Hepatocyte (in vitro differentiated cells): Measurements from ENCODE around the gene IRF2. TPM values are rescaled to one million over a fixed set of nuclear protein-coding genes. Genes with fewer than 3 reads are reported as not detected.

ENCODE experiments used
- DNase-seq: peaks from one replicate; pipeline ENCODE4 v3.0.0-alpha.2; 2016; ENCODE audit warnings: low spot score
- H2AFZ ChIP-seq: fragments of 200-600 bp; sonication (generic); 2 replicates; pipeline ENCODE4 v1.6.0; 2016; ENCODE audit warnings: antibody characterized with exemption, mild to moderate bottlenecking
- H3K27ac ChIP-seq: fragments of 200-600 bp; sonication (generic); 2 replicates; pipeline ENCODE4 v1.5.1; 2016; ENCODE audit warnings: mild to moderate bottlenecking
- H3K27me3 ChIP-seq: fragments of 200-600 bp; sonication (generic); 2 replicates; pipeline ENCODE4 v1.6.1; 2016
- H3K36me3 ChIP-seq: fragments of 200-600 bp; sonication (generic); replicated peaks from 2 replicates; pipeline ENCODE4 v1.5.1; 2016; ENCODE audit warnings: low read depth; ENCODE audit not compliant: insufficient read depth
- H3K4me1 ChIP-seq: fragments of 200-600 bp; sonication (generic); 2 replicates; pipeline ENCODE4 v1.5.1; 2016; ENCODE audit warnings: mild to moderate bottlenecking, moderate library complexity; ENCODE audit not compliant: insufficient read depth
- H3K4me2 ChIP-seq: fragments of 200-600 bp; sonication (generic); 2 replicates; pipeline ENCODE4 v1.6.0; 2016
- H3K4me3 ChIP-seq: fragments of 200-600 bp; sonication (generic); 2 replicates; pipeline ENCODE4 v1.5.1; 2016; ENCODE audit warnings: mild to moderate bottlenecking
- H3K79me2 ChIP-seq: fragments of 200-600 bp; sonication (generic); 2 replicates; pipeline ENCODE4 v1.6.0; 2017; ENCODE audit warnings: mild to moderate bottlenecking
- H3K9me2 ChIP-seq: fragments of 200-600 bp; sonication (generic); replicated peaks from 2 replicates; pipeline ENCODE4 v1.6.0; 2017; ENCODE audit warnings: mild to moderate bottlenecking; ENCODE audit not compliant: insufficient read depth
- H3K9me3 ChIP-seq: fragments of 200-600 bp; sonication (generic); 2 replicates; pipeline ENCODE4 v1.5.1; 2016; ENCODE audit warnings: low read depth, mild to moderate bottlenecking
- H4K20me1 ChIP-seq: fragments of 200-600 bp; sonication (generic); 2 replicates; pipeline ENCODE4 v1.6.0; 2016; ENCODE audit warnings: mild to moderate bottlenecking; ENCODE audit not compliant: insufficient read depth, poor library complexity, severe bottlenecking
- EZH2 ChIP-seq: fragments of 200-600 bp; sonication (generic); IDR thresholded peaks from 2 replicates; pipeline ENCODE4 v1.6.1; 2016; ENCODE audit warnings: antibody characterized with exemption, mild to moderate bottlenecking, borderline replicate concordance
- EZH2phosphoT487 ChIP-seq: fragments of 200-600 bp; sonication (generic); IDR thresholded peaks from one replicate; pipeline ENCODE4 v1.6.1; 2018; ENCODE audit warnings: antibody characterized with exemption, mild to moderate bottlenecking, low read depth, moderate library complexity; ENCODE audit not compliant: unreplicated experiment, severe bottlenecking
- WGBS: methylation state at CpG from one replicate; pipeline ENCODE4 v1.1.6; 2016; ENCODE audit warnings: low lambda C conversion rate; ENCODE audit errors: missing lambda C conversion rate; 5-methylcytosine and 5-hydroxymethylcytosine counted together
- polyA plus RNA-seq: library from polyadenylated mRNA; unstranded; fragments of >200 nt; fragmentation: Nextera tagmentation; extraction: Ambion mirVana; gene quantifications from 2 replicates; pipeline ENCODE4 v1.2.1, GENCODE V29; 2016
- total RNA-seq: library from RNA; depleted of rRNA; stranded (reverse); fragments of >200 nt; gene quantifications from 2 replicates; pipeline ENCODE4 v1.2.3, GENCODE V29; 2014
- TF ChIP-seq, protein P1 (sequence below): fragments of 200-600 bp; sonication (generic); IDR thresholded peaks from 2 replicates; pipeline ENCODE4 v1.5.1; 2016; ENCODE audit warnings: antibody characterized with exemption, mild to moderate bottlenecking; ENCODE audit not compliant: poor library complexity

IRF2 gene
- total and polyA plus RNA-seq, 2 experiments from 2014 or later, result 17.7 to 41.1 TPM

- H3K36me3 ChIP-seq, result no peaks in the 10 kb centered on the region
- TF ChIP-seq EZH2 (no peak), EZH2phosphoT487 (no peak)
- TF ChIP-seq, protein P1, sequence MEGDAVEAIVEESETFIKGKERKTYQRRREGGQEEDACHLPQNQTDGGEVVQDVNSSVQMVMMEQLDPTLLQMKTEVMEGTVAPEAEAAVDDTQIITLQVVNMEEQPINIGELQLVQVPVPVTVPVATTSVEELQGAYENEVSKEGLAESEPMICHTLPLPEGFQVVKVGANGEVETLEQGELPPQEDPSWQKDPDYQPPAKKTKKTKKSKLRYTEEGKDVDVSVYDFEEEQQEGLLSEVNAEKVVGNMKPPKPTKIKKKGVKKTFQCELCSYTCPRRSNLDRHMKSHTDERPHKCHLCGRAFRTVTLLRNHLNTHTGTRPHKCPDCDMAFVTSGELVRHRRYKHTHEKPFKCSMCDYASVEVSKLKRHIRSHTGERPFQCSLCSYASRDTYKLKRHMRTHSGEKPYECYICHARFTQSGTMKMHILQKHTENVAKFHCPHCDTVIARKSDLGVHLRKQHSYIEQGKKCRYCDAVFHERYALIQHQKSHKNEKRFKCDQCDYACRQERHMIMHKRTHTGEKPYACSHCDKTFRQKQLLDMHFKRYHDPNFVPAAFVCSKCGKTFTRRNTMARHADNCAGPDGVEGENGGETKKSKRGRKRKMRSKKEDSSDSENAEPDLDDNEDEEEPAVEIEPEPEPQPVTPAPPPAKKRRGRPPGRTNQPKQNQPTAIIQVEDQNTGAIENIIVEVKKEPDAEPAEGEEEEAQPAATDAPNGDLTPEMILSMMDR, result no peak
- no peak overlapping the region for H3K4me2 ChIP-seq
- 82% methylated on average over 5 of the region's 5 CpGs for WGBS
- no peaks in the 10 kb centered on the region for H3K27me3 ChIP-seq
- H4K20me1 ChIP-seq, result peaks cover 24% of the 10 kb centered on the region
- DNase-seq, result no peak
- H3K4me3 ChIP-seq, result no peak overlapping the region
- H3K9me3 ChIP-seq, result no peaks in the 10 kb centered on the region
- H3K27ac ChIP-seq, result no peak overlapping the region
- no peaks in the 10 kb centered on the region for H3K9me2 ChIP-seq
- H3K79me2 ChIP-seq, result peaks cover 97% of the 10 kb centered on the region
- H3K4me1 ChIP-seq, result peaks cover 8% of the 10 kb centered on the region
- no peak overlapping the region for H2AFZ ChIP-seq
These were observed 9.4 kb downstream of the IRF2 start for GRCh38 chr4:184464759-184465454.

DNA sequence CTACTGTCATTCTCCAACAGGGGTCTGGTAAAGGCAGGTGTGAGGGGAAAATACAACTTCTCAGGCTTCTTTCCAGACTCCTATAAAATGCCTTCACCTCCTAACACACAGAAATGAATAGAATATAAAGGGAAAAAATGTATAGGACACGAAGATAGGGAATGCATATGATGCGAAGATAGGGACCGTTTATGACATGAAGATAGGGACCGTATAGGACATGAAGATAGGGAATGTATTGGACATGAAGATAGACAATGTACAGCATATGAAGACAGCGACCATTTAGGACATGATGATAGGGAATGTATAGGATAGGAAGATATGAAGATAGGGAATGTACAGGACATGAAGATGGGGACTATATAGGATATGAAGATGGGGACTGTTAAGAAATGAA lies 10.5 kb downstream of the IRF2 start:
- WGBS, result 96% methylated on average over 5 of the region's 5 CpGs
- peaks cover 8% of the 10 kb centered on the region for H3K4me1 ChIP-seq
- TF ChIP-seq EZH2phosphoT487 (no peak), EZH2 (no peak)
- TF ChIP-seq, protein P1, result no peak
- H3K9me3 ChIP-seq, result no peaks in the 10 kb centered on the region
- H3K4me3 ChIP-seq, result no peak overlapping the region
- no peak overlapping the region for H3K4me2 ChIP-seq
- H4K20me1 ChIP-seq, result peaks cover 22% of the 10 kb centered on the region
- no peaks in the 10 kb centered on the region for H3K36me3 ChIP-seq
- H3K9me2 ChIP-seq, result no peaks in the 10 kb centered on the region
- DNase-seq, result no peak
- H2AFZ ChIP-seq, result no peak overlapping the region
- H3K79me2 ChIP-seq, result peaks cover 97% of the 10 kb centered on the region
- H3K27me3 ChIP-seq, result no peaks in the 10 kb centered on the region
- H3K27ac ChIP-seq, result no peak overlapping the region

- no peak overlapping the region for H2AFZ ChIP-seq
- peaks cover 8% of the 10 kb centered on the region for H3K4me1 ChIP-seq
- no peaks in the 10 kb centered on the region for H3K9me2 ChIP-seq
- H3K4me3 ChIP-seq, result no peak overlapping the region
- peaks cover 97% of the 10 kb centered on the region for H3K79me2 ChIP-seq
- H3K4me2 ChIP-seq, result peak overlapping the region; percentile 39
- no peaks in the 10 kb centered on the region for H3K27me3 ChIP-seq
- H4K20me1 ChIP-seq, result peaks cover 18% of the 10 kb centered on the region
- no peaks in the 10 kb centered on the region for H3K36me3 ChIP-seq
- DNase-seq, result no peak
- H3K9me3 ChIP-seq, result no peaks in the 10 kb centered on the region
- TF ChIP-seq, protein P1, result no peak
- no peak for TF ChIP-seq EZH2
- no peak for TF ChIP-seq EZH2phosphoT487
- 95% methylated on average over 2 of the region's 2 CpGs for WGBS
- peak overlapping the region; percentile 0 for H3K27ac ChIP-seq
These were observed 11.2 kb downstream of the IRF2 start for GRCh38 chr4:184463158-184463557.
